Tibial nerve (tissue), 4 donors: ENCODE measurements around the gene PCMT1.

Experiments
- CTCF ChIP-seq, 5 experiments: fragments of 200-600 bp in 3 of 5; fragments of 450-650 bp in 2 of 5; sonication (generic) in 3 of 5; IDR thresholded peaks; one replicate each; pipeline ENCODE4 v1.5.1; 2016 to 2019; ENCODE audit warnings: antibody characterized with exemption in 5 of 5, mild to moderate bottlenecking in 3 of 5, moderate library complexity in 2 of 5
- EP300 ChIP-seq, 2 donors: sonication (generic); formaldehyde crosslinking; IDR thresholded peaks; one replicate each; pipeline ENCODE4 v1.6.1; 2017; ENCODE audit warnings: antibody characterized with exemption in 2 of 2, mild to moderate bottlenecking in 1 of 2
- POLR2A ChIP-seq, 2 donors: fragments of 450-650 bp; IDR thresholded peaks; one replicate each; pipeline ENCODE4 v1.6.1; 2017; ENCODE audit warnings: antibody characterized with exemption in 2 of 2, mild to moderate bottlenecking in 2 of 2, moderate library complexity in 2 of 2

- TF ChIP-seq CTCF (IDR thresholded peaks at IDR 0.05) (peak; percentile 84 to 93 (median 87)), POLR2A (IDR thresholded peaks at IDR 0.05) (no peak), EP300 (IDR thresholded peaks at IDR 0.05) (no peak)
Observed at GRCh38 chr6:149834513-149835481, 85.3 kb downstream of the PCMT1 start.
